GM10248 (cell line): ENCODE results near the gene IL6.
"Not testable (repeated sequence)": the region's sequence is repeated elsewhere in the genome, so short reads cannot be mapped to it uniquely, and the experiment has no call there.

ENCODE experiments used
- CTCF ChIA-PET: fragments of 300-600 bp; sonication (Branson Sonifier 250); formaldehyde crosslinking; extraction: SDS; loops from one replicate; lab custom pipeline; 2021; ENCODE audit warnings: antibody characterized with exemption; lab: Yijun Ruan, JAX
- POLR2A ChIA-PET: fragments of 350-650 bp; sonication (Branson Sonifier 250); formaldehyde crosslinking; extraction: SDS; loops from one replicate; lab custom pipeline; 2020; ENCODE audit warnings: antibody characterized with exemption; lab: Yijun Ruan, JAX
- DNase-seq: peaks from one replicate; pipeline ENCODE4 v3.0.0; 2012; ENCODE audit errors: extremely low spot score
- CTCF ChIP-seq: IDR thresholded peaks from 2 replicates; pipeline ENCODE4 v1.5.1; 2012; ENCODE audit warnings: mild to moderate bottlenecking, low read depth; ENCODE audit errors: extremely low read depth, missing control alignments, control extremely low read depth

Gene IL6

GRCh38 chr7:22683379-22683778 is 43.6 kb upstream of the IL6 start:
- no peak for TF ChIP-seq CTCF
- DNase-seq, result no peak
- ChIA-PET POLR2A (interaction anchor here (0.6 kb wide), 1 partner anchor 138 kb away, joined by 6 read pairs; no protein-coding TSS in a partner anchor), CTCF (interaction anchor here (0.8 to 1.0 kb wide), 3 partner anchors 11 to 123 kb away, joined by 3 to 4 read pairs (median 3); no protein-coding TSS in a partner anchor)

GRCh38 chr7:22686620-22687019 is 40.4 kb upstream of the IL6 start:
- CTCF ChIA-PET, result interaction anchor here (0.7 to 1.5 kb wide), 4 partner anchors 8 to 127 kb away, joined by 3 to 6 read pairs (median 4); partner anchors contain the start of gene IL6
- DNase-seq, result no peak
- POLR2A ChIA-PET, result no interaction called here
- TF ChIP-seq CTCF, result no peak

- no peak for TF ChIP-seq CTCF
- ChIA-PET POLR2A (interaction anchor here (0.7 kb wide), 1 partner anchor 16 kb away, joined by 3 read pairs; no protein-coding TSS in a partner anchor), CTCF (interaction anchor here (1.5 kb wide), 1 partner anchor 10 kb away, joined by 6 read pairs; no protein-coding TSS in a partner anchor)
- DNase-seq, result no peak
Measured at GRCh38 chr7:22688084-22688483, 38.9 kb upstream of the IL6 start.

GRCh38 chr7:22688934-22689333 is 38.1 kb upstream of the IL6 start:
- POLR2A ChIA-PET, CTCF ChIA-PET: not testable (repeated sequence)

GRCh38 chr7:22694597-22695207 is 32.3 kb upstream of the IL6 start:
- ChIA-PET CTCF (interaction anchor here (0.7 to 8.9 kb wide), 2 partner anchors 22 to 31 kb away, joined by 3 to 58 read pairs; partner anchors contain the start of gene IL6), POLR2A (no interaction called here)
- no peak for DNase-seq
- TF ChIP-seq CTCF, result no peak

More at GRCh38 chr7:22688934-22689333, 38.1 kb upstream of the IL6 start:
- DNase-seq, result not testable (repeated sequence)

- CTCF ChIA-PET, result interaction anchor here (0.7 to 8.9 kb wide), 3 partner anchors 8 to 30 kb away, joined by 3 to 58 read pairs (median 3); partner anchors contain the start of gene IL6
- TF ChIP-seq CTCF, result no peak
- POLR2A ChIA-PET, result no interaction called here
- DNase-seq, result no peak
Measured at GRCh38 chr7:22695476-22696132, 31.4 kb upstream of the IL6 start.
